ENCODE measurements around the gene HMGB4.

DNA sequence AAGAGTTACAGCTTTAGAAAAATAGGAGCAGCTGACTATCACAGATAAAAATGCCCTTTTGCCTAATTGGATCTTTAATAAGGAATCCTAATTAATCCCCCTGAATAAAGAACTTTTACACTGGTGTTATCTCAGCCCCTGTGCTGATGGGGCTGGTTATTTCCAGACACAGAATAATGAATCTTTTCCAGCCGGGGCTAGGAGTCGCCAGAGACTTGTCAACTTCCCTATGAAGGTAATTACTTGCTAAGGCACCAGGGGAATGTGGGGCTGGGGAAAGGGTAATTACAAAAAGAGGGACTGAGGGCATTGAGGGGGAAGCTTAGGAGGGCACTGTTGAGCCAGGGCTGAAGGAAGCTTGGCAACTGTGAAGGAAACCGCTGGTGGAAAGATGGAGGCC lies 34.5 kb downstream of the HMGB4 start:
- TF ChIP-seq POLR2A (IDR thresholded peaks at IDR 0.05; ENCODE audit: low read depth, low read length) (no peak), TAF1 (IDR thresholded peaks at IDR 0.05; ENCODE audit: borderline replicate concordance, low read depth, low read length) (no peak)

Data from GM12892 (cell line).